GM19240 (cell line): ENCODE results near the gene LRRC74A.

Experiments used
- DNase-seq: peaks from one replicate; pipeline ENCODE4 v3.0.0; 2011; ENCODE audit warnings: low spot score; ENCODE audit not compliant: insufficient read length

The LRRC74A gene

GRCh38 chr14:76810525-76810924 lies 15.7 kb upstream of the LRRC74A start:
- no peak for DNase-seq

DNA sequence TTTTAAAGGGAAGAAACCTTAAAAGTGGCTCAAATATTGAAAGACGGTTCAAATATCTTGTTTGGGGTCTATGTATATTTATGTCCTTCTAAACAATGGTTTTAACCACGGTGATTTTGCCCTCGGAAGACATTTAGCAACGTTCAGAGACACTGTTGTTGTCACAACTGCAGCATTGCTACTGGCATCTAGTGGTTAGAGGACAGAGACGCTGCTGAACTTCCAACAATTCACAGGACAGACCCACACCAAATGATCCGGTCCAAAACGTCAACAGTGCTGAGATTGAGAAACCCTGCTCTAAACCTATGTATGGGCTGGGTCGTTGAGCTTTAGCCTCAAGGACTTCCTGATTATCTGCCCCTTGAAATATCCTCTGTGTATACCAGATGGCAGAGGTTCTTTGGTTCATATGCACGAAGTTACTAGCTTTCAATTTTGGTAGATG lies 15.2 kb upstream of the LRRC74A start:
- no peak for DNase-seq

DNA sequence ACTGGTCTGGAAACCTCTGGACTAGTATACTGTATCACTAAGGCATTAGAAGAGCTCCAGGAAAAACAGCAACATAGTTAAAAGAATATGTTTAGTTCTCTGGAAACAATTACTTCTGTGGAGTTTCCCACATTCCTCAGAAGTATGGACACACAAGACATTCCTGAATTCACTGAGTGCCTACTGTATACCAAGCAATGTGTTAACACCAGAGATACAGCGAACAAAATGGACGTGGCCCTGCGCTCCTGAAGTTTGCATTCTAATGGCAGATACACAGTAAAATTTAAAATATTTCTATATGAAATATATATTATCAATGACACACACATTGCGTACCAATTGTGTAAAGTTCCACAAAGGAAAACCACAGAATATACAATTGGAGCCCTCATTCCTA lies 14.6 kb upstream of the LRRC74A start:
- DNase-seq: no peak

GRCh38 chr14:76812093-76812421 lies 14.2 kb upstream of the LRRC74A start:
- no peak for DNase-seq

DNA sequence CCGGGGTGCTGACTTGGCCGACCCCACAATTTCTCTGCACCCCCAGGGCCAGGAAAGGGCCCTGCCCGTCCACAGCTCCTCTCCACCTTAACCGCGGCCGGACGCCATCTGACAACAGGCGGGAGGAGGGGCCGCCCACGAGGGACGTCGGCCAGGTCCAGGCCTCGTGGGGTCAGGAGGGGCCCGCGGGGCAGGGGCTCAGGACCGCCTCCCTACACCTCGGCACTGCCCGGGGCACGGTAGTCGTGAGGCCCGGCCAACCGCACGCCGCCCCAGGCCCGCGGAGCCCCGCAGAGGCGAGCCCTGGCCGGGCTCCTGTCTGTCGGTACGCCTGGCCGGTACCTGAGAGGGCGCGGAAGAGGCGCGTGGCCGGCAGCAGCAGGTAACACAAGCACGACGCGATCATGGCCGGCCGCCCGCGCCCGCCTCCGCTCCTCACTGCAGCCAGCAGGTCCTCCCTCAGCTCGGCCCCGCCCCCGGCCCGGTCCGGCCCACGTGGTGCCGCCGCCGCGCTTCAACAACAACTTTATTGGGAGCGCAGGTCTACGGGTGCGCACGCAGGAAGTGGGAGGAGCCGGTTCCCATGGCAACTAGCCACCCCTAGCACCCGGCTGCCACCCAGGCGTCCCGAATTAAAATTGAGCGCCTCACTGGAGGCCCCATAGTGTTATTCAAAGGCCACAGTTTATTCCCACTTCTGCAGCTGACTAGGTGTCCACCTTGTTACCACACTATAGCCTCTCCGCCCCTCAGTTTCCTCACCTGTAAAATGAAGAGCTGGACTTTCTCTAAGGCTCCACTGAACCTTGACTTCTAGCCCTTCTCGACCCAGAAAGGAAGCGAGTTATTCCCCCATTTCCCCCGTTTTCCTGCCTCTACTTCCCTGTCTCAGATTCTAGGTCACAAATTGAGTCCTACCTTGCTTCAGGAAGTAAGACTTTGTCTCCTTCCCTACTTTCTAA lies 13.5 kb upstream of the LRRC74A start, which contains the start of gene ANGEL1:
Gene ANGEL1 (minus strand): TSS at position 461 of the 962 bp plus-strand sequence. CDS start 55 bp downstream, at position 406.
- peak; percentile 88 for DNase-seq

GRCh38 chr14:76814726-76815645 lies 11.2 kb upstream of the LRRC74A start:
- no peak for DNase-seq

GRCh38 chr14:76820700-76821099 lies 5.5 kb upstream of the LRRC74A start:
- DNase-seq: no peak

GRCh38 chr14:76827696-76828296 lies 1.6 kb downstream of the LRRC74A start:
- DNase-seq: no peak

DNA sequence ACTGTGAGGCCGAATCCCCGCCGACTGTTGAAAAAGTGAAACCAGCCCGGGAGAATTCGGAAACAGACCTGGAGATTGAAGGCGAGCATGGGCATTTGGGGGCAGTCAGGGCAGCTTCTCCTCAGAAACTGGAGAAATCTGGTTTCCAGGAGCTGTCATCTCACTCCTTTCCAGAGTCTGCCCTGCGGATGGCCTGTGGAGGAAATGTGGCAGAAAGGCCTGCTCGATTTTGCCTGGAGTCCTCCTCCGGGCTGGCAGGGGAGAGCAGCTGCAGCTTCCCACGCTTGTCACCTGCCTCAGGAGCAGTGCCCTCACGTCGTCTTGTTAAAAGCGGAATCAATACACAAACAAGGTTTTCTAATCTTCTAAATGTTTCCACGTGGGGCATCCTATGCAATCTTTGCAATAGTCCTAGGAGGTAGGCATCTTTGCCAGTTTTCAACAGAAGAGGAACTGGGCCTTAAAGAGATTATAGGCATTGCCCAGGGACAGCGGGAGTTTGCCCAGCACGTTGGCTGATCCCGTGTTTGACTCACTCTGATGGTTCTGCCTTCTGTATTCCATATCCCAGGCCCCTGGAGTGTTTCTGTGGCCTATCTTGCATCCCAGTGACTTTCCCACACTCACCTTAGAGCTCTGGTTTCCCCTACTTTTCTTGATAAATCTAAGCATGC lies 2.3 kb downstream of the LRRC74A start:
- DNase-seq: no peak

DNA sequence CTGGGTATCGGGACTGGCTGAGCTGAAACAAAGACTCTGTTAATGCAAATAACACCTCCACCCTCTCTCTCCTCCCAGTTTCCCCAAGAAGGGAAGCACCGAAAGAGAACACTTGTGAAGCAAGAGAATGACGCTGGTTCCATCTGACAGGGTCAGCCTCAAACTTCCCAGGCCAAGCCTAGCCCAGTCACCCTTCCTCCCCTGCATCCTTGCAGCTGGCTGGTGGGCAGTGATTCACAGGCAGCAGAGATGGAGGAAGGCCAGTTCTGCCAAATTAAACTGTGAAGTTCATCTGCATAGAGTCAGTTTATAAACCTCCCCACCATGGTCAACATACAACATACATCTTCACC lies 2.8 kb downstream of the LRRC74A start:
- no peak for DNase-seq

- no peak for DNase-seq
Observed at GRCh38 chr14:76829650-76830421, 3.6 kb downstream of the LRRC74A start.

- no peak for DNase-seq
Observed at GRCh38 chr14:76830556-76830955, 4.3 kb downstream of the LRRC74A start.

GRCh38 chr14:76832503-76832988 lies 6.3 kb downstream of the LRRC74A start:
- DNase-seq: no peak

DNA sequence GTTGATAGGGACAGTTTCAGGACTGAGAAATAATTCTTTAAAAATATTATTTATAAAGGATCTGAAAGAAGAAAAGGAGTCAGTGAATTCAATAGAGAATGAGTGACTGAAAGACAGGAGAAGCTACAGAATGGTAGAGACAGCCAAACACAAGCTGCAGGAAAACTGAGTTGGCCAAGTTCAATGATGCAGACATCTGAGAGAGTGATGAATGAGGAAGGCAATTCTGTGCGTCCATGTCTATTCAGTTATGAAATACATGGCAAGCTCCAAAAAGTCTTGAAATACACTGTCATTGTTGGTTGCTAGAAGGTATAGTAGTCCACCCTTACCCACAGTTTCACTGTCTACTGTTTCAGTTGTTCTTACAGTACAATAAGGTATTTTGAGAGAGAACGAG lies 6.8 kb downstream of the LRRC74A start:
- DNase-seq: no peak

DNA sequence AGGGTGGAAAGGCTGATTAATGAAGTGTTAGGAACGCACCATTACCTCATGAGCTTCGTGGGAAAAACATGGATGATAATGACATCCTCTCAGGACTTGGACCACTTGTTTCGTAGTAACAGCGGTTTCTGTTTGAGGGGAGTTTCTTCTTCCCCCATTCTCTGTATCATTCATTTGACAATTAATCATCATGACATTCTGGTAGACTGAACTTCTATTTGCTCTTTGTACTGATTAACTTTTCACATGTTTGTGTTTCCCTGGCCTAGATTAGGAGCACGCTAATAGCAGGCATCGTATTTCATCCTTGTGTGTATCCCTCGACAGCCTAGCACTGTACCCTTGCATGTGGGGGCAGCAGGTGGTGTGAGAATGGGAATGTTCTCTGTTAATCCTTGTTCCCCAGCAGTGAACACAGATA lies 8.0 kb downstream of the LRRC74A start:
- DNase-seq: no peak

DNA sequence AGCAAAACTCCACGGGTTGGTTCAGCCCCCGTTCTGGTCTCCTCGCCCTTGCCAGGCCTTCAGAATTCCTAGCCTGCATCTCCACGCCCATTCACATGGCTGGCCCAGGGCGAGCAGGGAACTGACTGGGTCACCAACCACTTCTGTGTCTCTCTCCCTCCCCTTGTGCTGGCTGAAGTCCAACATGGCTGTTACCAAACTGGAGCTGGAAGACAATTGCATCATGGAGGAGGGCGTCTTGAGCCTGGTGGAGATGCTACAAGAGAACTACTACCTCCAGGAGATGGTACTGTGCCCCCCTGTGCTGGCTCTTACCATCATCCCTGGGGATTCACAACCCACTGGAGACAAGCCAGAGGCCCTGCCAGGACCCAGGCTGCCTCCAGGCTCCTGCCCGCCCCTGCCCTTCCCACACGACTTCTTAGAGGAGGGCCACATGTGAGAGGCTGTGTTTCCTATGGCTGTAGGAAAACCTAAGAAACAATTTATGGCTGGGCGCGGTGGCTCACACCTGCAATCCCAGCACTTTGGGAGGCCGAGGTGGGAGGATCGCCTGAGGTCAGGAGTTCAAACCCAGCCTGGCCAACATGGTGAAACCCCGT lies 9.9 kb downstream of the LRRC74A start:
- no peak for DNase-seq

DNA sequence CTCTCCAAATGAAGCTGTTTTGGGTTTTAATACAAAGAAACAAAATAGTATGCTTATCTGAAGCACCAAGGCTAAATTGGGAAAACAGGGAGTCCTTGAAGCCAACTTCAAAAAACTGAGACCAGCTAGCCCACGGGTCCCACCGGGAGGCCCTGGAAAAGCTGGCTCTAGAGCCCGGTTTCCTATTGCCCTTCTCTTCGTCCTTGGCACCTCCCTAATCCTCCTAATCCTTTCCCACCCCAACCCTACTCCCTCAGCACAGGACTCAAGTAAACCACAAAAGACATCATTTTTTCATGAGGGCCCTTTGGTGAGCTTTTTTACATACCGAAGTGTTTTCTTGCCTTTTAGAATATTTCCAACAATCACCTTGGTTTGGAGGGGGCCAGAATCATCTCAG lies 11.3 kb downstream of the LRRC74A start:
- no peak for DNase-seq

DNA sequence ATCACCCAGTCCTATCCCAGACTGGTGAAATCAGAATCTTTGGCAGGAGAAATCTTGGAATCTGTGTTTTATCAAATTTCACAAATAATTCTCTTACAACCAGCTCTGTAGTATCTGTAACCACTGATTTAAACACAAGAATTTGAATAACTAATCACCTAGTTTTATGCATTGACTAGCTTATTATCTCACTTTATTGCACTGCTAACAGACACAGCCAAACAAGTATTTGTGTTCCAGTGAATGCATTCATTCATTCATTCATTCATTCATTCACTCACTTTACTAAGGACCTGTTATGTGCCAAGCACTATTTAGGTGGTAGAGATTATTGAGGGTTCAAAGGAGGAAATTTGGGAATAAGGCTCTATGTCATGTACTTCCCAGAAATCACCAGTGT lies 16.2 kb downstream of the LRRC74A start:
- DNase-seq: no peak

GRCh38 chr14:76844223-76844622 lies 18.0 kb downstream of the LRRC74A start:
- no peak for DNase-seq
